Effector CD8-positive, alpha-beta T cell (primary cell): ENCODE data around the gene RPE.

Experiments used
- DNase-seq: peaks from one replicate; lab custom pipeline; 2025; lab: John Stamatoyannopoulos, UW

RPE gene

DNA sequence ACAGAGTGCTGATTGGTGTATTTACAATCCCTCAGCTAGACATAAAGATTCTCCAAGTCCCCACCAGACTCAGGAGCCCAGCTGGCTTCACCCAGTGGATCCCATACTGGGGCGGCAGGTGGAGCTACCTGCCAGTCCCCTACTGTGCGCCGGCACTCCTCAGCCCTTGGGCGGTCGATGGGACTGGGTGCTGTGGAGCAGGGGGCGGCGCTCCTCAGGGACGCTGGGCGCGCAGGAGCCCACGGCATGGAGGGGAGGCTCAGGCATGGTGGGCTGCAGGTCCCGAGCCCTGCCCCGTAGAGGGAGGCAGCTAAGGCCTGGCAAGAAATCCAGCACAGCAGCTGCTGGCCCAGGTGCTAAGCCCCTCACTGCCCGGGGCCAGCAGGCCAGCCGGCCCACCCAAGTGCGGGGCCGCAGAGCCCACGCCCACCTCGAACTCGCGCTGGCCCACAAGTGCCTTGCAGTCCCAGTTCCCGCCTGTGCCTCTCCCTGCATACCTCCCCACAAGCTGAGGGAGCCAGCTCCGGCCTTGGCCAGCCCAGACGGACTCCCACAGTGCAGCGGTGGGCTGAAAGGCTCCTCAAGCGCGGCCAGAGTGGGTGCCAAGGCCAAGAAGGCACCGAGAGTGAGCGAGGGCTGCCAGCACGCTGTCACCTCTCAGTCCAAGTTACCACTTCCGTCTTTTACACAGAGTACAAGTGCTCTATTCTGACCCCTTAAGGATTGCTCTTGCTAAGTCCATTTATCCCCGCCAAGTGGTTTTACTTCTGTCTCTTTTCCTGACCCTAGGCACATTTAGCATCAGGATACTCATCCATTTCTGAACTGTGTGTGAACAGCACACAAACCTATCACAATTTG is 1.7 kb upstream of the RPE start:
- no peak for DNase-seq

DNA sequence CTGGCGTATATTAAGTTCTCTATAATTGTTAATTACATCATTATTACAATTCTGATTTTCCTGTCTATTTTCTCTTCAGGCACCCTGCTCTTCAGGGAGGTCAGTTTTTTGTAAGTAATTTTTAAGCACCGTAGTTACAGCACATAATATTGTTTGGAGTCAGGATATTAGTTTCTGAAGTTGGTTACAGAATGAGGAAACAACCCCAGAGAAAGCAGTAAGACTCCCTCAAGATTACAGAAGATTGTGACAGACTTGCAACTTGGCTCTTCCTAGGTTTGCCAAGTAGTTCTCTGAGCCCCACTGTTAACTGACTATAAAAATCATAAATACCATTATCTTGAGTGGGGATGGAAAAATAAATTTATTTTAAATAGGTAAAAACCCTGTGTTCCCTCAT is 921 bp downstream of the RPE start:
- no peak for DNase-seq

DNA sequence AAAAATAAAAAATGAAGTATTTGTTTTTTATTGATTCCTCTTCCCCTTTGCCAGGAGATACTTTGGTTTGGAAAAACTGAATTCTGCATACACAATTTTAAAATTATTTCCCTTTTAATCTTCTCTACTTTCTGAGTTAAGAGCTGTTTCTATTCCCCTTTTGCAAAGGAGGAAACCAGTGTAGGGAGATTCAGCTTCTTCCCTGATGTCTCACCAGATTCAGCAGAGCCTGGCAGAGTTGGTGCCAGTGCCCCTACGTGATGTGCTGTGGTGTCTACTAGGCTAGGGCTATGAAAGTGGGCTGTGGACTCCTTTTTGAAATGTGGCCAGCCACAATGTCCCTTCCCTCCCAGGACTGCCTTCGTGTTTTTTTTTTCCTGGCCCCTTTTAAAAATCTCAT is 2.4 kb downstream of the RPE start:
- no peak for DNase-seq

DNA sequence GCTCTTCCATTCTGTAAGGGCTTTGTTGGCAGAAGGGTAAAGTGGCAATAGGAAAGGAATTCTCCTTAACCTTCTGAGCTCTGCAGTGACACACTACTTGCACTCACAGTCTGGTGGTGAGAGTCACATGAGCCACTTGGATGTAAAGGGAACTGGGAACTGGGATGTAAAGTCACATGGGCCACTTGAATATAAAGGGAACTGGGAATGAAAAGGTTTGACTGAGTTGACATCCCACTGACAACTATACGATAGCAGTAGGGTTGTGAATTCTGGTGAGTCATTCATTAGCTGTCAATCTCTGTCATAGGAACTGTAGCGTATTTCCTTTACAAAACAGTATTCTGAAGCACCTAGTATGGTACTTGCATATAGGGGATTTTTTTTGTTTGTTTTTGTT is 5.5 kb downstream of the RPE start:
- DNase-seq = no peak

DNA sequence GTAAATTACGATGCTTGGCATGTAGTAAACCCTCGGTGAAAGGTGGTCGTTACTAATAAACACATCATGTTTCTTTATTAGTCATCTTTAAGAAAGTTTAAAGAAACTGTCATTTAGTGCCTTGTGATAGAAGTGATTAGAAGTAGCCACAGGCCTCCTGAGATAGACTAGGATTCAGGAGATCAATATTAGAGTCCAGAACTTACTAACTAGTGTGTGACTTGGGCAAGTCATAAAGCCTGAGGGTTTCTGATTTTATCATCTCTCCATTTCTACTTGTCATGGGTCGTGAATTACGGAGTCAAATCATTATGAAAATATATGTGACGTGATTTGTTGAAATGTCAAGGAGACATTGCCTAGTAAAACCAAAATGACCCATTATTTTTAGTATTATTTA is 6.7 kb downstream of the RPE start:
- DNase-seq = no peak

DNA sequence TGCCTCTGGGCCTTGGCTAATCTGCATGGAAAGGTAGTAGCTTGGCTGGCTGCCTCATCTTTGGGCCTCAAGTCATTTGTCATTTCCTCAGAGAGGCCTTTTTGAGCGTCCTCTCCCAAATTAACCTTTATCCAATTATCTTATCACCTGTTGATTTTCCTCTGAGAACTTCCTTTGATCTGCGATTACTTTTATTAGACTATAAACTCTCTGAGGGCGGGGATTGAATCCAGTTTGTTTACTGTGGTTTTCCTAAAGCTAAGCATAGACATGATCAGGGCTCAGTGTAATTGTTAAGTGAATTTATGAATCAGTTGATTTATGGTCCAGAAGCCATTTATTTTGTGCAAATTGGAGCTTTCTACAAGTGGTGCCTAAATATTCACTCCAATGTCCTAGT is 7.5 kb downstream of the RPE start:
- no peak for DNase-seq

DNA sequence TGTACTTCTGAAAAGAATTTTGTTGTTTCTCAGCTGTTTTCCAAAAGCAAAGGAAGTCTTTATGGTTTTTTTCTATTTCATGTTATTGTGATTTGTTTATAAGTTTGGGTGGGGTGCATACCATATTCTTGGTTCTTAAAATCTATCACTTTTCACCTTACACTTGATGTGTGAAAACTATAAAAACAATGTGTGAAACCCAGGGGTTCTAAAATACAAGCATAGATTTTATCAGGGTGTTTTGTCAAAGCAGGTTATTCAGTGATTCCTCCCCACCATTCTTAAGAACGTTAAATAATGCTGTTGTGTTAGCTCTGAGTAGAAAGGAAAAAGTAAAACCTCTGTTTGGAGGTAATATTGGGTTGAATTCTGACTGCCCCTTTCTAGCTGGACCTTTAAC is 17.7 kb downstream of the RPE start:
- no peak for DNase-seq

DNA sequence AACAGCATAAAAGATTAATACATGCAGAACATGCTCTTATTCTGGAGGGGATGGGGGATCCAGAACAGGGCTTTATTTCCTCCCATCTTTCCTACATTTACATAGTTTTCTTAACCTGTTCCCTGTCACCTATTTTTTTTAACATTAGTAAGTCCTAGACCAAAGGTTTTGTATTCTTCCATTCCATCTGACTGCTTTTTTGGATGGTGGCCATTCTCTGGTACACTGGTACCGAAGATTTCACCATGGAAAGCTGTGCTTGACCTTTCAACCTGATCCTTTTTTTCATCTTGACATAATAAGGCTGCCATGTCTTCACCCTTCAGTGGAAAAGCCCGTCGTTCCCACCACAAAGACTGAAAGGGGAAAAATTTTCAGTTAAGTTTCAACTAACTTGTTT is 20.4 kb downstream of the RPE start:
- no peak for DNase-seq

DNA sequence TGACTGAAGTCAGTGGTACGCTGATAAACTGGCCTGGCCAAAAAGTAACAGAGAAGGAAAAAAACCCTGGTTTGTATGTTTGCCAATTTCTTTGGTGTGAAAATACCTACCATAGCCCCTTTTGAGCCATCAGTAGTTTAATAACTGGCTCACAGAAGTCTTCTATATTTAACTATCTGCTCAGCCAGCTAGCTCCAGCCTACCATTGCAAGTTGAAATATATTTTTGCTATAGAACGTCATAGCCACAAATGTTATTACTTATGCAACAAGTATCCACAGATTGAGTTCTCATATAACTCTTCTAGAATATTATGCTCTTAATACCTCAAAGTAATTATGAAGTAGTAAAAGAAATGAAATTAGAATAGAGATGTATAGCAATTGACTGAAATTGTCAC is 25.2 kb downstream of the RPE start:
- no peak for DNase-seq

DNA sequence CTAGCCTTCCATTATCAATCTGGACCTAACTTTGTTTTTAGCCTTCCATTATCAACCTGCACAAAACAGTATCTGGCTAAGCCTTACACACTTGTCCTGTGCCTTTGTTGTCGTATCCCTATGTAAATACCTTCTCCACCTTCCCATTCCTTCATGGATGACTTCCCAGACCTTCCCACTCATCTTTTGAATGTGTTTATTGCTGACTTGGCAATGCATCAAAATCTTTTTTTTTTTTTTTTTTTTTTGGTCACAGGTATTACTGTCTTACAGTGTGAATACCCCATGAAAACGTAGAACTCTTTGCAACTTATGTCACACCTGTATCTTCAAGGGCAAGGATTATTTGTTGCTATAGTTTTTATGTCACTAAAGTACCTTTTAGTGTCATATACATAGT is 25.7 kb downstream of the RPE start:
- no peak for DNase-seq

DNA sequence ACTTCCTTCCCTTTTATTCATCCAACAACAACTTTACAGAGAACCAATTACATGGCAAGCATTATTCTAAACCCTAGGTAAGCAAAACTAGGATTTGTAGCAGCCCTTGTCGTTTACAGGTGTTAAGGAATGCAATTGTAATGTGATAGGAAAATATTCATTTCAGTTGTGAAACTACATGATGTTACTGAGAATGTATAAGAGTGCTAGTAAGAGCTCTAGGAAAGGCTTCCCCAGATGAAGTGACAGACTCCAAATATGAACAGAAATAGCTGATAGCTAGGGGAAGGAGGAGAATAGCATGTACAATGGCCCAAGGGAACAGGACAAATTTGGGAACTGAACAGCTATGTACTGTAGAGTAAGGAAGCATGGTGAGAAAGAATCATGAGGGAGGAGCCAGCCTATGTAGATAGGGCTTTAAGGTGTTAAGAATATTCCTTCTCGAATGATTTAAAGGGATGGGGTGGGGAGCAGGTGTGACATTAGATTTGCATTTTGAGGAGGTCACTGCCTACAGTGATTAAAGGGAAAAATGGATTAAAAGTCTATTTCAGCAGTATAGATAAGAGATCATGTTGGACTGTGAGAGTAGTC is 31.7 kb downstream of the RPE start:
- no peak for DNase-seq

DNA sequence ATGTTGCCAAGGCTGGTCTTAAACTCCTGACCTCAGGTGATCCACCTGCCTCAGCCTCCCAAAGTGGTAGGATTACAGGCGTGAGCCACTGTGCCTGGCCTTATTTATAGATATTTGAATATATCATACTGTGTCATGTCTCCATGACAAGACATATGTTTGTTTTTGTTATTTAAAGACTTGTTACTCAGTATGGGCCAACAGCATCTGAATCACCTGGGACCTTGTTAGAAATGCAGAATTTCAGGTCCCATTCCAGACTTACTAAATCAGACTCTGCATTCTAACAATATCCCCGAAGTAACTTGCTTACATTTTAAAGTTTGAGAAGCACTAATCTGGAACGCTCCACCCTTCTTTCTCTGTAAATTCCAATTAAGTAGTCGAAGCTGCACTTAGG is 33.2 kb downstream of the RPE start:
- DNase-seq = no peak

DNA sequence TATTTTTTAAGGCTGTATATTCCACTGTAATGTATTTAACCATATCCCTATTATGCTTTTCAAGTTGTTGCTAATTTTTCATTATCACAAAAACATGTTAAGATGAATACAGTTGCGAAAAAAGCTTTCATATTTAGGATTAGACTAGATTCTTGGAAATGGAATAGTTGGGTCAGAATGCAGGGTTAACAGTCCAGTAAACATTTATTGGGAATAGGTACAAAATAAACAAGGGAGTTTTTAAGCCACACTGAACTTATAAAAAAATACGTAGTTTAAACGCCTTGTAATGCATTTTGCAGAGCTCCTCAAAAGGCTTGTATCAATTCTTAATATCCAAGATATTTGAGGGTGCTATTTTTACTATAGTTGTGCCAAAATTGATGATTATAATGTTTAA is 35.6 kb downstream of the RPE start:
- DNase-seq = no peak

DNA sequence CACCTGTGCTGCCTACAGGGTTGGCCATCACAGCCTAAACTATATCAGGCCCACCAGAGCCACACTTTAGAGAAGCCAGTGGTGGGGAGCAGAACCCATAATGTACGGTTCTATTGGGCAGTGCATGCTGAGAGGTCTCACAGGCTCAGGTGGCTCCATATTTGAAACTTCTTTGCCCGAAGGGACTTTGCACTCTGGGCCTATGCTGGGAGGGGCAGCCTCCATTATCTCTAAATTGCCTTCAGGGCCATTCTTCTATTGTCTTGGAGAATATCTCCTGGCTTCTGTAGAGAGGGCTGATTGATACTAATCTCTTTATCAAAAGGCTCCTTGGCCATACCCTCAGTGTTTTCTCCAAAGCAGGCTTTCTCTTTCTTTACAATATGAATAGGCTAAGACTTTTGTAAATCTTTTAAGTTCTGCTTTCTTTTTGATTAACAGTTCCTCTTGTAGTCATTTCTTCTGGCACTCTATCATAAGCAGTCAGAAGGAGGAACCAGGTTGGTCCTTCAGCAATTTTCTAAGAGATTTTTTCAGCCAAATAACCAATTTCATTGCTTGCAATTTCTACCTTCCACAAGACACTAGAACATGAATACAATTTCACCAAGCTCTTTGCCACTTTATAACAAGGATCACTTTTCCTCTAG is 44.5 kb downstream of the RPE start:
- DNase-seq = no peak

DNA sequence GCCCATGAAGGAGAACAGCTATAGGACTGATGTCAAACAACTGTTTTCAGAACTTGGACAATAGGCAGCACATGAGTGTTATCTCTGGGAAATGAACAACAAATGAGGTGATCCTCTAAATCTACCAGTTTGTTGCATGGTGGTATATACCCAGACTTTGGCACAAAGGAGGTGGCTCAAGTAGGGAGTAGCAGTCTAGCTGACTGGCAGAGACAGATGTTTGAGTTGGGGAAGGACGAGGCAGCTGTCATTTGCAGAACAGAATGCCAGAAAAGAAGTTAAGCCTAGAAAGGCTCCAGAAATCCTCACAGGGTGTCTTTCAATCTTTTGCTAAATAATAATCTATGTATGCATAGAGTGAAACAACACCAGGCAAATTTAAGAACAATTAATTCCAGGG is 47.4 kb downstream of the RPE start:
- no peak for DNase-seq

DNA sequence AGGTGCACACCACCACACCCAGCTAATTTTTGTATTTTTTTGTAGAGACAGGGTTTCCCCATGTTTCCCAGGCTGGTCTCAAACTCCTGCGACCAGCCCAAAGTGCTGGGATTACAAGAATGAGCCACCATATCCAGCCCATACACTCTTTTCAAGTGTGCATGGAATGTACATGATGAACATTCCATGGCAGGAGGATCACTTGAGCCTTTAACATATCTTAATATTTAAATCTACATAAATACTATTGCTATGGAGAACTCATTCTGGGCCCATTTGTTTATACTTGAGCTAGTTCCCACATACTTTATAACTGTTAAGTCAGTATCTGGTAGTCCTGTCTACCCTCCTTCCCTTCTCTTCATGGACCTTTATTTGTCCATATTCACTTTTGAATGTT is 48.4 kb downstream of the RPE start:
- no peak for DNase-seq

DNA sequence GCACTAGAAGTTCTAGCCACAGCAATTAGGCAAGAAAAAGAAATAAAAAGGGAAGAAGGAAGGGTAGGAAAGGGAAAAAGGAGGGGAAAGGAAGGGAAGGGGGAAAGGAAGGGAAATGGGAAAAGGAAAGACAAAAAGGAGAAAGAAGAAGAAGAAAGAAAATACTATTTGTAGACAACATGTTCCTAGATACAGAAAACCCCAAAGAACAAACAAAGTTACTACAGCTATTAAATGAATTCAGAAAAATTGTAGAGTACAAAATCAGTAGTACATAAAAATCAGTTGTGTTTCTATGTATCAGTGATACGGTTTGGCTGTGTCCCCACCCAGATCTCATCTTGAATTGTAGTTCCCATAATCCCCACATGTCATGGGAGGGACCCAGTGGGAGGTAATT is 52.3 kb downstream of the RPE start:
- no peak for DNase-seq

DNA sequence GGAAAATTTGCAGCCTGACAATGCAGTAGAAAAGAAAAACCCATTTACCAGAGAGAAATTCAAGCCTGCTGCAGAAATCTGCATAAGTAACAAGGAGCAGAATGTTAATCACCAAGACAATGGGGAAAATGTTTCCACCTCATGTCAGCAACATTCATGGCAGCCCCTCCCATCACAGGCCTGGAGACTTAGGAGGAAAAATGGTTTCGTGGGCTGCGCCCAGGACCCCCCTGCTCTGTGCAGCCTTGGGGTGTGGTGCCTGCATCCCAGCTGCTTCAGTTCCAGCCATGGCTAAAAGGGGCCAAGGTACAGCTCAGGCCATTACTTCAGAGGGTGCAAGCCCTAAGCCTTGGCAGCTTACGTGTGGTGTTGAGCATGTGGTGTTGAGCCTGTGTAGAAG is 53.4 kb downstream of the RPE start:
- no peak for DNase-seq

DNA sequence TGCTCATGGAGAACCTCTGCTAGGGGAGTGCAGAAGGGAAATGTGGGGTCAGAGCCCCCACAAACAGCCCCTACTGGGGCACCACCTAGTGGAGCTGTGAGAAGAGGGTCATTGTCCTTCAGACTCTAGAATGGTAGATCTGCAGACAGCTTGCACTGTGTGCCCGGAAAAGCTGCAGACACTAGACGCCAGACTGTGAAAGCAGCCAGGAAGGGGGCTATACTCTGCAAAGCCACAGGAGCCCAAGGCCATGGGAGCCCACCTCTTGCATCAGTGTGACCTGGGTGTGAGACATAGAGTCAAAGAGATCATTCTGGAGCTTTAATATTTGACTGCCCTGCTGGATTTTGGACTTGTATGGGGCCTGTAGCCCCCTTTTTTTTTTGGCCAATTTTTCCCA is 60.9 kb downstream of the RPE start:
- no peak for DNase-seq
